CD4-positive, alpha-beta T cell treated with Interleukin-12 subunit alpha and Interleukin-12 subunit beta, for 1 hour (primary cell): ENCODE results near the gene ZNF140.

Experiments
- DNase-seq: peaks from one replicate; pipeline ENCODE4 v3.0.0-alpha.2; 2020

The ZNF140 gene

GRCh38 chr12:133130808-133131128 is 50.0 kb downstream of the ZNF140 start:
- DNase-seq = no peak

GRCh38 chr12:133135747-133136146 is 55.0 kb downstream of the ZNF140 start:
- no peak for DNase-seq

DNA sequence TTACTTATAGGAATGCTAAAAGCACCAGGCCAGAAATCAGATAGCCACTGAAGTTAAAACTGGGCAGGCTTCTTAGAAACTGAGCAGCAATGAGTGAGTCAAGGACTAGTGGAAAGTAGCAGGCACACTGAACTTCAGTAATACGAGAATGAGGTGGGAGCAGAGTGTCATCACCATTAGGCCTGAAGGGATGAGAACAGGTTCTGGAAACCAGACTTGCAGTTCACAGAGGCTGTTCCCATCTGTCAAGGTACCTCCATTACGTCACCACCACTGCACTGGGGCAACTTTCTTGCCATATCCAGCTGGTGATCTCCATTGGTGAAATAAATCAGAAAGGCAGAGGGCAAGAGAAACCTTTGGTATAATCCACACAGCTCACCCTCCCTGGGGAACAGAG is 65.3 kb downstream of the ZNF140 start:
- DNase-seq = no peak

DNA sequence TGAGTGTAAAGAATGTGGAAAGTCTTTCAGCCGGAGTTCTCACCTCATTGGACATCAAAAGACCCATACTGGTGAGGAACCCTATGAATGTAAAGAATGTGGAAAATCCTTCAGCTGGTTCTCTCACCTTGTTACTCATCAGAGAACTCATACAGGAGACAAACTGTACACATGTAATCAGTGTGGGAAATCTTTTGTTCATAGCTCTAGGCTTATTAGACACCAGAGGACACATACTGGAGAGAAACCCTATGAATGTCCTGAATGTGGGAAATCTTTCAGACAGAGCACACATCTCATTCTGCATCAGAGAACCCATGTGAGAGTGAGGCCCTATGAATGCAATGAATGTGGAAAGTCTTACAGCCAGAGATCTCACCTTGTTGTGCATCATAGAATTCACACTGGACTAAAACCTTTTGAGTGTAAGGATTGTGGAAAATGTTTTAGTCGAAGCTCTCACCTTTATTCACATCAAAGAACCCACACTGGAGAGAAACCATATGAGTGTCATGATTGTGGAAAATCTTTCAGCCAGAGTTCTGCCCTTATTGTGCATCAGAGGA is 75.5 kb downstream of the ZNF140 start:
- no peak for DNase-seq
